HL-60 (cell line): ENCODE data around the gene GXYLT2.

ENCODE experiments used
- CTCF ChIP-seq: IDR thresholded peaks from one replicate; pipeline ENCODE4 v1.5.1; 2011; ENCODE audit warnings: low read length, control low read depth, inconsistent platforms; ENCODE audit not compliant: insufficient read depth
- POLR2AphosphoS5 ChIP-seq: IDR thresholded peaks from 2 replicates; pipeline ENCODE4 v1.6.1; 2012; ENCODE audit warnings: low read depth

GRCh38 chr3:72957297-72957696 is 69.5 kb downstream of the GXYLT2 start:
- no peak for TF ChIP-seq POLR2AphosphoS5
- TF ChIP-seq CTCF = no peak
